ENCODE results near the gene CREB3L1. TPM values are rescaled to one million over a fixed set of nuclear protein-coding genes. Genes with fewer than 3 reads are reported as not detected.
A peak's percentile ranks its signal among the peaks of the same experiment; 100 is the strongest.

CREB3L1 gene
- total and polyA plus RNA-seq, 2 of the 13 experiments (the other 11 are each of a cell fraction or from before 2014, with no cell fraction given) = not detected

DNA sequence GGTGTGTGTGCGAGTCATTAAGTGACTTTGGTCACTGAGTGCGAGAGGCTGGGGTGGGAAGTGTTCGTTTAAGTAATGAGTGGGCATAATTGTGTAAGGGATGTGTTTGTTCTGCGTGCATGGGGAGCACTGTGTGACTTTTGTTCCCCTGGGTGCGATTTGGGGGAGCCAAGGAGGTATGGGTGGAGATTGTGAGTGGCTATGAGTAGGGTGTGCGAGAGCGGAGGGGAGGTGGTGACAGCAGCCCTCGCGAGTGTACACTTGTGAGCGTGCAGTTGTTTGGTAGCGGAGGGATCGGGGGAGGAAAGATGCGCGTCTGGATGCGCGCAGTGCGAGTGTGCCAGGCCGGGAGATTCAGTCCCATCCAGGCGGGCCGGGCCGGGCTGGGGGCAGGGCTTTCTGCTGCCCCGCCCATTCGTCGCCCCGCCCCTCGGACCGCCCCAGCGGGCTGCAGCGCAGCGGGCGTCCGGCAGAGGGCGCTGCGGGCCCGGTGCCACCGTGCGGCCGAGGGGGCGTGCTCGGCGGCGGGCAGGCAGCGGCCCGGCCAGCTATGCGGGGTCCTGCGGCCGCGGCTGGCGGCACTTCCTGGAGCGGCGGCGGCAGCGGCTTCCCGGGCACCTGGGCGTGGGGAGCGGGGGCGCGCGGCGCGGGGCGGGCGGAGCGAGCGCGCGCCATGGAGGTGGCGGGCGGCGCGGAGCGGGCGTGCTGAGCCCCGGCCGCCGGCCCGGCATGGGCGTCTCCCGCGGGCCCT, 69.6 kb downstream of the CREB3L1 start, which contains the start of gene DGKZ (continued):
- TF ChIP-seq ZNF607 (CRISPR knock-in tag; IDR thresholded peaks at IDR 0.05; ENCODE audit: borderline replicate concordance) = no peak
- no peak for TF ChIP-seq HNF4G (IDR thresholded peaks at IDR 0.05; ENCODE audit: borderline replicate concordance, low read depth, low read length)
- TF ChIP-seq HNF4G (CRISPR knock-in tag; IDR thresholded peaks at IDR 0.05; ENCODE audit: borderline replicate concordance, low read depth) = no peak
- TF ChIP-seq ZNF747 (CRISPR knock-in tag; IDR thresholded peaks at IDR 0.05; ENCODE audit: borderline replicate concordance) = no peak
- 0 out of 2 replicates have a peak, but pooled peaks have one; percentile 31 for TF ChIP-seq RXRA (CRISPR knock-in tag; IDR thresholded peaks at IDR 0.05)
- no peak for TF ChIP-seq KDM3A (CRISPR knock-in tag; IDR thresholded peaks at IDR 0.05; ENCODE audit: low read depth)
- TF ChIP-seq, protein P1, sequence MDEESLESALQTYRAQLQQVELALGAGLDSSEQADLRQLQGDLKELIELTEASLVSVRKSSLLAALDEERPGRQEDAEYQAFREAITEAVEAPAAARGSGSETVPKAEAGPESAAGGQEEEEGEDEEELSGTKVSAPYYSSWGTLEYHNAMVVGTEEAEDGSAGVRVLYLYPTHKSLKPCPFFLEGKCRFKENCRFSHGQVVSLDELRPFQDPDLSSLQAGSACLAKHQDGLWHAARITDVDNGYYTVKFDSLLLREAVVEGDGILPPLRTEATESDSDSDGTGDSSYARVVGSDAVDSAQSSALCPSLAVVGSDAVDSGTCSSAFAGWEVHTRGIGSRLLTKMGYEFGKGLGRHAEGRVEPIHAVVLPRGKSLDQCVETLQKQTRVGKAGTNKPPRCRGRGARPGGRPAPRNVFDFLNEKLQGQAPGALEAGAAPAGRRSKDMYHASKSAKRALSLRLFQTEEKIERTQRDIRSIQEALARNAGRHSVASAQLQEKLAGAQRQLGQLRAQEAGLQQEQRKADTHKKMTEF (CRISPR knock-in tag; IDR thresholded peaks at IDR 0.05) = no peak
- TF ChIP-seq, protein P2, sequence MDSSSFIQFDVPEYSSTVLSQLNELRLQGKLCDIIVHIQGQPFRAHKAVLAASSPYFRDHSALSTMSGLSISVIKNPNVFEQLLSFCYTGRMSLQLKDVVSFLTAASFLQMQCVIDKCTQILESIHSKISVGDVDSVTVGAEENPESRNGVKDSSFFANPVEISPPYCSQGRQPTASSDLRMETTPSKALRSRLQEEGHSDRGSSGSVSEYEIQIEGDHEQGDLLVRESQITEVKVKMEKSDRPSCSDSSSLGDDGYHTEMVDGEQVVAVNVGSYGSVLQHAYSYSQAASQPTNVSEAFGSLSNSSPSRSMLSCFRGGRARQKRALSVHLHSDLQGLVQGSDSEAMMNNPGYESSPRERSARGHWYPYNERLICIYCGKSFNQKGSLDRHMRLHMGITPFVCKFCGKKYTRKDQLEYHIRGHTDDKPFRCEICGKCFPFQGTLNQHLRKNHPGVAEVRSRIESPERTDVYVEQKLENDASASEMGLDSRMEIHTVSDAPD (CRISPR knock-in tag; IDR thresholded peaks at IDR 0.05) = no peak
- TF ChIP-seq, protein P3, sequence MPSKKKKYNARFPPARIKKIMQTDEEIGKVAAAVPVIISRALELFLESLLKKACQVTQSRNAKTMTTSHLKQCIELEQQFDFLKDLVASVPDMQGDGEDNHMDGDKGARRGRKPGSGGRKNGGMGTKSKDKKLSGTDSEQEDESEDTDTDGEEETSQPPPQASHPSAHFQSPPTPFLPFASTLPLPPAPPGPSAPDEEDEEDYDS (CRISPR knock-in tag; IDR thresholded peaks at IDR 0.05) = peak; percentile 46; the same call in 1 of the 2 replicates
- TF ChIP-seq ZNF17 (CRISPR knock-in tag; IDR thresholded peaks at IDR 0.05) = no peak
- TF ChIP-seq CENPX (CRISPR knock-in tag; IDR thresholded peaks at IDR 0.05) = no peak
- TF ChIP-seq HNRNPLL (IDR thresholded peaks at IDR 0.05; ENCODE audit: low read depth, low read length, poor library complexity, severe bottlenecking) = no peak
- TF ChIP-seq SALL1 (CRISPR knock-in tag; IDR thresholded peaks at IDR 0.05) = 0 out of 2 replicates have a peak, but pooled peaks have one; percentile 13
- no peak for TF ChIP-seq NFATC3 (CRISPR knock-in tag; IDR thresholded peaks at IDR 0.05)
- TF ChIP-seq ZNF839 (CRISPR knock-in tag; IDR thresholded peaks at IDR 0.05; ENCODE audit: borderline replicate concordance) = no peak
- TF ChIP-seq, protein P4, sequence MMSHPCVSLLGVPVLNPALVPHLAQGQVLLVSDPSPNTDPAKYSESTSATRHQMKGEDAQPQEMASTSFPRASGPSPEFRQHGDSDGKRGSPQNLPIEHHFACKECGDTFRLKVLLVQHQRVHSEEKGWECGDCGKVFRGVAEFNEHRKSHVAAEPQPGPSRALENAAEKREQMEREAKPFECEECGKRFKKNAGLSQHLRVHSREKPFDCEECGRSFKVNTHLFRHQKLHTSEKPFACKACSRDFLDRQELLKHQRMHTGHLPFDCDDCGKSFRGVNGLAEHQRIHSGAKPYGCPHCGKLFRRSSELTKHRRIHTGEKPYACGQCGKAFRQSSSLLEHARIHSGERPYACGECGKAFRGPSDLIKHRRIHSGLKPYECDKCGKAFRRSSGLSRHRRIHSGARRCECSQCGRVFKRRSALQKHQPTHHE (CRISPR knock-in tag; IDR thresholded peaks at IDR 0.05; ENCODE audit: borderline replicate concordance) = no peak
- 0 out of 2 replicates have a peak, but pooled peaks have one; percentile 39 for TF ChIP-seq TBX2 (CRISPR knock-in tag; IDR thresholded peaks at IDR 0.05; ENCODE audit: borderline replicate concordance)
- TF ChIP-seq TRIM24 (CRISPR knock-in tag; IDR thresholded peaks at IDR 0.05) = no peak
- TF ChIP-seq BHLHE40 (IDR thresholded peaks at IDR 0.05; ENCODE audit: low read length) = no peak
- no peak for TF ChIP-seq ZNF543 (CRISPR knock-in tag; IDR thresholded peaks at IDR 0.05)
- no peak for TF ChIP-seq ZNF235 (CRISPR knock-in tag; IDR thresholded peaks at IDR 0.05; ENCODE audit: borderline replicate concordance)
- TF ChIP-seq PAWR (CRISPR knock-in tag; IDR thresholded peaks at IDR 0.05; ENCODE audit: borderline replicate concordance) = no peak
- no peak for TF ChIP-seq ADNP (CRISPR knock-in tag; IDR thresholded peaks at IDR 0.05)
- TF ChIP-seq ARNT (IDR thresholded peaks at IDR 0.05) = no peak
- TF ChIP-seq, protein P5, sequence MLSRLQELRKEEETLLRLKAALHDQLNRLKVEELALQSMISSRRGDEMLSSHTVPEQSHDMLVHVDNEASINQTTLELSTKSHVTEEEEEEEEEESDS (CRISPR knock-in tag; IDR thresholded peaks at IDR 0.05; ENCODE audit: borderline replicate concordance) = no peak
- 0 out of 2 replicates have a peak, but pooled peaks have one; percentile 16 for TF ChIP-seq RARA (CRISPR knock-in tag; IDR thresholded peaks at IDR 0.05)
- no peak for TF ChIP-seq ZNF780A (CRISPR knock-in tag; IDR thresholded peaks at IDR 0.05)
